HL-60 (cell line): ENCODE results near the gene ABLIM1.

Experiments used
- DNase-seq, 2 experiments: peaks; one replicate each; pipeline ENCODE4 v3.0.0-alpha.2; 2010 to 2020; ENCODE audit warnings: low read depth in 1 of 2, low spot score in 1 of 2
- H3K27ac ChIP-seq: fragments of 250-450 bp; sonication (Bioruptor Pico); replicated peaks from 2 replicates; pipeline ENCODE4 v1.5.1; 2020; ENCODE audit warnings: mild to moderate bottlenecking, moderate library complexity
- H3K27me3 ChIP-seq: fragments of 250-450 bp; sonication (Bioruptor Pico); 2 replicates; pipeline ENCODE4 v1.5.1; 2021; ENCODE audit warnings: mild to moderate bottlenecking, moderate library complexity; ENCODE audit not compliant: insufficient read depth, poor library complexity, severe bottlenecking
- H3K4me3 ChIP-seq: replicated peaks from 2 replicates; pipeline ENCODE4 v1.5.1; 2011; ENCODE audit warnings: mild to moderate bottlenecking, control low read depth, low read length; ENCODE audit not compliant: insufficient read depth
- CTCF ChIP-seq: IDR thresholded peaks from one replicate; pipeline ENCODE4 v1.5.1; 2011; ENCODE audit warnings: low read length, control low read depth, inconsistent platforms; ENCODE audit not compliant: insufficient read depth
- GABPA ChIP-seq: IDR thresholded peaks from 2 replicates; pipeline ENCODE4 v1.6.1; 2012; ENCODE audit warnings: low read depth
- POLR2AphosphoS5 ChIP-seq: IDR thresholded peaks from 2 replicates; pipeline ENCODE4 v1.6.1; 2012; ENCODE audit warnings: low read depth
- SPI1 ChIP-seq: IDR thresholded peaks from 2 replicates; pipeline ENCODE4 v1.6.1; 2012; ENCODE audit warnings: low read depth, mild to moderate bottlenecking, borderline replicate concordance
- TF ChIP-seq, protein P1 (sequence below): IDR thresholded peaks from 2 replicates; pipeline ENCODE4 v1.6.1; 2012; ENCODE audit warnings: low read depth; ENCODE audit not compliant: insufficient replicate concordance

ABLIM1 gene

DNA sequence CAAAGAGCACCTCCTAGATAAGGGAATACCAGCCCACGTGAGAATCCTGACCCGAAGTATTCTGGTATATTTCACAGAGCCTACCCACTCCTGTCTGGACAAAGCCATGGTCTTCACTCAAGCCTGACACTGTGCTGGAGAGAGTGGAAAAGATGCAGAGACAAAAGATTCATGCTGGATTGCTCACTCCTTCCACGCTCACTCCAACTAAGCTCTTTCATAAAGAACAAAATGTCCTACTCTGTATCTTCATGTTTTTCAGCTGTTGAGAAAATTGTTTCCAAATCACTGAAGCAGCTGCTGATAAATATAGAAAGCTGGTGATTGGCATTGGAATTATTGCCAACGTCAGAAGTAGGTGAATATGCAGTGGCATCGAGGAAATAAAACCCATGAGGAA is 106.0 kb downstream of the ABLIM1 start:
- TF ChIP-seq GABPA (no peak), CTCF (no peak), SPI1 (no peak), POLR2AphosphoS5 (no peak)
- TF ChIP-seq, protein P1, sequence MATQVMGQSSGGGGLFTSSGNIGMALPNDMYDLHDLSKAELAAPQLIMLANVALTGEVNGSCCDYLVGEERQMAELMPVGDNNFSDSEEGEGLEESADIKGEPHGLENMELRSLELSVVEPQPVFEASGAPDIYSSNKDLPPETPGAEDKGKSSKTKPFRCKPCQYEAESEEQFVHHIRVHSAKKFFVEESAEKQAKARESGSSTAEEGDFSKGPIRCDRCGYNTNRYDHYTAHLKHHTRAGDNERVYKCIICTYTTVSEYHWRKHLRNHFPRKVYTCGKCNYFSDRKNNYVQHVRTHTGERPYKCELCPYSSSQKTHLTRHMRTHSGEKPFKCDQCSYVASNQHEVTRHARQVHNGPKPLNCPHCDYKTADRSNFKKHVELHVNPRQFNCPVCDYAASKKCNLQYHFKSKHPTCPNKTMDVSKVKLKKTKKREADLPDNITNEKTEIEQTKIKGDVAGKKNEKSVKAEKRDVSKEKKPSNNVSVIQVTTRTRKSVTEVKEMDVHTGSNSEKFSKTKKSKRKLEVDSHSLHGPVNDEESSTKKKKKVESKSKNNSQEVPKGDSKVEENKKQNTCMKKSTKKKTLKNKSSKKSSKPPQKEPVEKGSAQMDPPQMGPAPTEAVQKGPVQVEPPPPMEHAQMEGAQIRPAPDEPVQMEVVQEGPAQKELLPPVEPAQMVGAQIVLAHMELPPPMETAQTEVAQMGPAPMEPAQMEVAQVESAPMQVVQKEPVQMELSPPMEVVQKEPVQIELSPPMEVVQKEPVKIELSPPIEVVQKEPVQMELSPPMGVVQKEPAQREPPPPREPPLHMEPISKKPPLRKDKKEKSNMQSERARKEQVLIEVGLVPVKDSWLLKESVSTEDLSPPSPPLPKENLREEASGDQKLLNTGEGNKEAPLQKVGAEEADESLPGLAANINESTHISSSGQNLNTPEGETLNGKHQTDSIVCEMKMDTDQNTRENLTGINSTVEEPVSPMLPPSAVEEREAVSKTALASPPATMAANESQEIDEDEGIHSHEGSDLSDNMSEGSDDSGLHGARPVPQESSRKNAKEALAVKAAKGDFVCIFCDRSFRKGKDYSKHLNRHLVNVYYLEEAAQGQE = no peak
- H3K27ac ChIP-seq = no peak overlapping the region
- H3K4me3 ChIP-seq = no peak overlapping the region
- no peaks in the 10 kb centered on the region for H3K27me3 ChIP-seq
- DNase-seq = no peak

GRCh38 chr10:114551636-114551972 is 106.5 kb downstream of the ABLIM1 start:
- Histone ChIP-seq H3K27ac (no peak overlapping the region), H3K4me3 (no peak overlapping the region), H3K27me3 (no peaks in the 10 kb centered on the region)
- no peak for TF ChIP-seq POLR2AphosphoS5
- TF ChIP-seq GABPA = no peak
- TF ChIP-seq CTCF = no peak
- TF ChIP-seq SPI1 = no peak
- TF ChIP-seq, protein P1 = no peak
- DNase-seq = no peak

DNA sequence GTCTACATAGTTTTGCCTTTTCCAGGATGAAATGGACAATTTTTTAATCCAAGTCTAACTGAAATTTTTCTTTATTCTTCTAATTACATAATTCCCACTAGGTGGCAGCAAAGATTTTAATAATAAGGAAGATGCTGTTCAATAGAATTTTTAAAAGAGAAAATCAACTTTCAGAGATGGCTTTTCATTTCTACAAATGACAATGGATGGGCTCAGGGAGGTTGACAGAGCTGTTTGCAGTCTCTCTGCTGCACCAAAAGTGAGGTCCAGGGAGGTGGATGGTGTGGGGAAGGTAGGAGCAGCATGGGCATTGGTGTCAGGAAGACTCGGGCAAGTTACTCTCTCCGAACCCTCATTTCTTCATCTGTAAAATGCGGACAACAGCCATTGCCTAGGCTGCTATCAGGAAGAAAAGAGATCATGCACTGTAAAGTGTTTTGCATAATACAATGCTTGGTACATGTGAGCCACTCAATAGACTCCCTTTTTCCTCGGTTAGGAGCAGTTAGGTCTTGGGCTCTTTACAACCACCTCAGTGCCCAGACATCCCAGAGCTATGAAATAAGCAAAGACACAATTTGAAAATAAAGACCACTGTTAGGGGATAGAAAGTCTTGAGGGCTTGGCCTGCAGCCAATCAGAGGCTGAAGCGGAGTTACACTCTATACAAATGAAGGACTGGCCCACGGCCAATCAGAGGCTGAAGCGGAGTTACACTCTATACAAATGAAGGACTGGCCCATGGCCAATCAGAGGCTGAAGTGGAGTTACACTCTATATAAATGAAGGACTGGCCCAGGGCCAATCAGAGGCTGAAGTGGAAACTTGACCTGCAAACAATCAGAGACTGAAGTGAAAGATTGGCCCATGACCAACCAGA is 107.1 kb downstream of the ABLIM1 start:
- TF ChIP-seq, protein P1 = no peak
- TF ChIP-seq CTCF = no peak
- TF ChIP-seq POLR2AphosphoS5 = no peak
- Histone ChIP-seq H3K27me3 (no peaks in the 10 kb centered on the region), H3K27ac (no peak overlapping the region), H3K4me3 (no peak overlapping the region)
- DNase-seq = no peak
